WI38 (cell line): ENCODE measurements around the gene SMPD3.

ENCODE experiments used
- H3K4me3 ChIP-seq: 2 replicates; pipeline ENCODE4 v1.5.1; 2011; ENCODE audit warnings: low read depth, mild to moderate bottlenecking, control low read depth, low read length
- CTCF ChIP-seq: IDR thresholded peaks from 2 replicates; pipeline ENCODE4 v1.5.1; 2012; ENCODE audit warnings: low read depth, mild to moderate bottlenecking, control low read depth, low read length

The SMPD3 gene

DNA sequence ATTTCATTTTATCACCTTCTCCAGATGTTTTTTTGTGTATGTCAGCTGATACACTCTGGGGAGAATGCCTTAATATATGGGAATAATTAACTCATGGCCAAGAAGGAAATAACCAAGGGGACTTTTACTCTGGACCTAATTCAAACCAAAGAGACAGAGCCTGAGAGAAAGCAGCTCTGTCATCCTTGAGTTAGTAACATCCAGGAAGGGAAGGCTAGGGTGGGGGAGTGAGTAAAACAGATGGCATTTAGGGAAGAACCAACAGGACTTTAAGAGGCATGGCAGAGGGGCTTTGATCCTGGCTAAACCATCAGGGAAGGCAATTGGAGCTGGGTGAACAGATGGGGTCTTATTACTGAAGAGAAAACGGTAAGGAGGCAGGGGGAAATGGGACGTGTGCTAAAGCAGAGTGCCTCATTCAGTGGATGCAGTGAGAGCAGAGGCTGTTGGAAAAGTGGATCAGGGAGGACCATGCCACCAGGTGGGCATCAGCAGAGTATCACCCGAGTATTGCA is 2.5 kb upstream of the SMPD3 start:
- TF ChIP-seq CTCF, result no peak

GRCh38 chr16:68447653-68448359 is 502 bp downstream of the SMPD3 start:
- H3K4me3 ChIP-seq, result peak overlapping the region; percentile 44
- no peak for TF ChIP-seq CTCF

More for the DNA sequence above, 2.5 kb upstream of the SMPD3 start:
- H3K4me3 ChIP-seq, result no peak overlapping the region

DNA sequence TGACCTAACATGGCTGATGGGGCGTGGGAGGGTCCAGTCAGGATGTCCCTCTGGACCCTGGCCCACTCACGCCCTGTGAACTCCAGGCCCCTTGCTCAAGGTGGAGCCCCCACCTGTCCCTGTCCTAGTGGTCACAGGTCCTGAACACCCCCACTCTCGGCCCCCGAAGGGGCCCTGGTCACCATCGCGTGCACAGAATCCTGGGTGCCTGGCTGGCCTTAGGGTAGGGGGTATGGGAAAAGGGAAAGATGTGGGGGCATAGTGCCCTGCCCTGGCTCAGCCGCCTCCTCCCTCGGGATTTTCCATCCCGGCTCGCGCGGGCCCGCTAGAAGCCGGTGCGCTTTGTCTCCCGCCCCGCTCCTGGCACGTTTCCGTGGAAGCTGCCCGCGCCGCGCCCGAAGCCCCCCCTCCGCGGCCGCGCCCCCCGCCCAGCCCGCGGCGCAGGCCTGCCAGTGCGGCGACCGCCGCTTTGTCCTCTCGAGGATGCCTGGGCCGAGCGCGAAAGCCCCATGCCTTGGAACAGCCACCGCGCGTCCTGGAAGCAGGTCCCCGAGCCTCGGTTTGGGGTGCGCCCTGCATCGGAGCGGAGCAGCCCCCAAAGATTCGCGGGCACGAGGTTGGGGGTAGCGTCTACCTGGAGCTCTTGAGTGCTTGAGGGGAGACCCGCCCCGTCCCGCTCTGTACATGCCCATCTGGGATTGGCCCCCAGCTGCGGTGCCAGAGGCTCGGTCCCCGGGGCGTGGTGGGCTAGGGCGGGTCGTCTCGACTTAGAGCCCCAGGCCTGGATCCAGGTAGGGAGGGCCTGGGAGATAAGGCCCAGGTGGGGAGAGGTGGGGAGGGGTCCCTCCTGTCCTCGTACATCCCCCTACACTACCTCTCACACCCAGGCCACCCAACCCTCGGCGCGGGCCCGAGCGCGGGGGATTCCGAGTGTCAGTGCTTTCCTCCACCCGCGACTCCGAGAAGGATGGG is 1.3 kb downstream of the SMPD3 start:
- no peak overlapping the region for H3K4me3 ChIP-seq
- no peak for TF ChIP-seq CTCF

DNA sequence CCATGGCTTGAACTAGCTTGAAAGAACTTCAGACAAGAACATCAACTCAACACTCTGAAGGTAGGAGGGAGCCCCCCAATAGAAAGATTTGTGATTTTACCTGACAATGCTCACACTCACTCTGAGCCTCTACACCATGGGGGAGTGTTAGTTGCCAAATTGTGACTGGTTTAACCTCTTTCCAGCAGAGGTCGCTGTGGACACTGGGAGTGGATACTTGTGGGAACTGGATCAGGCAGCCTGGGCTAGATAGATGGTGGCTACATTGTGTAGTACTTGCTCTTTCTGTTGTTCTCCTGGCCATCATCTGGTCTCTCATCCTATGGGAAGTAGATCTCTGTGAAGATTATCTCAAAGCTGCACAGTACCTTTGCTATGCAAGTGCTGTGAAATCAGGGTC is 2.9 kb downstream of the SMPD3 start:
- 0 out of 2 replicates have a peak, but pooled peaks have one; percentile 13 for TF ChIP-seq CTCF
- no peak overlapping the region for H3K4me3 ChIP-seq

DNA sequence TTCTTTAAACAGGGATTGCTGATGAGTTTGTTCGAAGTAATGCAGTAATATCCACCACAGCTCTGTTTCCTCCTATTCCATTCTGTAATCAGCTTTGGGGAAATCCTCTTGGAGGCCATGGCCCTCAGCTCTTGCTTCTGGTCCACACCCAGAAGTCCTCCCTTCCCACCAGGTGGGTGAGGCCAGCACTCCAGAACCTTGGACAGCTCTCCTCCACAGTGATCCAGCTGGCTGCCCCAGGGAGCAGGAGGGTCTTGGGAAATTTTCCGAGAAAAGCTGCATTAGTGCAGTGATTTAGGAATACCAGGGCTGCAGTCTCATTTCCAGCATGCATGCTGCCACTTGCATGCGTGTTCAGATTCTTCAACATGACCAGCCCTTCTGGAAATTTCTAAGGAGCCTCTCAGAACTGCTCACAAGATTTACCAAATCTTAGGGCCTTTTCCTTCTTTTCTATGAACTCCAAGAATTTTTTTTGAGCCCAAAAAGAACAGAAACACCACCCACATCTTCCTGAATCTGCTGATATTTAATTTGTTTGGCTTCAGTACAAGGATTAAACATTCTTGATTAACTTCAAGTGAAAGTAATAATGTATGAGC is 4.2 kb downstream of the SMPD3 start:
- no peak overlapping the region for H3K4me3 ChIP-seq
- no peak for TF ChIP-seq CTCF

DNA sequence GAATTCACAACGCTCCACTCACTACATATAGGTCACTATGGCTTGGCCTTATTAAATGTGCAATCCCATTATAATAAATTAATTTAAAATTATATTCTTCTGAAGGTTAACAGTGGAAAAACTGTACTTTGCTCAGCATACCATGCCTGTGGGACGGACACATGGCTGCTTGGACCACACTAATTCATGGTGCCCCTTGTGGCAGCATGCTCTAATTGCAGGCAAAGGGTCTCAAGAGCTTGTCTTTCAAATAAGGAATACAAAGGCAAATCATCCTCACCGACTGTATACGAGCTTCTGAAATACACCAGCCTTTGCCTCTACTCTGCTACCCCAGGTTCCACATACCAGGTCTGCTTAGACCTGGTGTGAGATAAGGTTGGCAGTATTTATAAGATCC is 11.7 kb downstream of the SMPD3 start:
- TF ChIP-seq CTCF, result peak; percentile 15; the same call in 1 of the 2 replicates
- no peak overlapping the region for H3K4me3 ChIP-seq
